HG03442 (cell line): ENCODE data around the gene PCED1A.

Experiments
- ATAC-seq: cut with Tn5 transposase; IDR thresholded peaks from one replicate; pipeline ENCODE4 v1.9.1; 2021; ENCODE audit warnings: mild to moderate bottlenecking, moderate library complexity; ENCODE audit not compliant: unreplicated experiment

Gene PCED1A

GRCh38 chr20:2805689-2806350, 34.6 kb downstream of the PCED1A start:
- ATAC-seq = no peak

GRCh38 chr20:2804852-2805688, 35.4 kb downstream of the PCED1A start:
- ATAC-seq = no peak

- no peak for ATAC-seq
Observed at GRCh38 chr20:2804041-2804828, 36.2 kb downstream of the PCED1A start.

- no peak for ATAC-seq
Observed at GRCh38 chr20:2801286-2801728, 39.1 kb downstream of the PCED1A start.

GRCh38 chr20:2800521-2801285, 39.8 kb downstream of the PCED1A start, which contains the start of gene CPXM1:
TSS of gene CPXM1 (minus strand) at chr20:2800627. CDS start at chr20:2800572, 55 bp downstream.
- ATAC-seq = no peak

GRCh38 chr20:2799688-2800520, 40.6 kb downstream of the PCED1A start:
- no peak for ATAC-seq

GRCh38 chr20:2799271-2799670, 41.2 kb downstream of the PCED1A start:
- no peak for ATAC-seq

- ATAC-seq = no peak
Observed at GRCh38 chr20:2798814-2799213, 41.6 kb downstream of the PCED1A start.

GRCh38 chr20:2798095-2798805, 42.2 kb downstream of the PCED1A start:
- no peak for ATAC-seq

- ATAC-seq = no peak
Observed at GRCh38 chr20:2797136-2797983, 43.1 kb downstream of the PCED1A start.

- ATAC-seq = no peak
Observed at GRCh38 chr20:2796011-2796660, 44.3 kb downstream of the PCED1A start.

- no peak for ATAC-seq
Observed at GRCh38 chr20:2795451-2795850, 45.0 kb downstream of the PCED1A start.

- no peak for ATAC-seq
Observed at GRCh38 chr20:2794866-2795447, 45.5 kb downstream of the PCED1A start.

GRCh38 chr20:2794202-2794748, 46.2 kb downstream of the PCED1A start:
- no peak for ATAC-seq

- no peak for ATAC-seq
Observed at GRCh38 chr20:2793471-2793870, 47.0 kb downstream of the PCED1A start.
